Breast epithelium (tissue), 4 donors: Measurements from ENCODE around the gene ARL6IP4. TPM values are rescaled to one million over a fixed set of nuclear protein-coding genes. Genes with fewer than 3 reads are reported as not detected.

Source experiments
- DNase-seq, 2 donors: peaks; one replicate each; pipeline ENCODE4 v3.0.0-alpha.2; 2019; ENCODE audit warnings: low spot score in 2 of 2
- H3K27ac ChIP-seq, 2 donors: fragments of 200-600 bp; sonication (generic) in 1 of 2; one replicate each; pipeline ENCODE4 v1.5.1; 2016 to 2019; ENCODE audit warnings: mild to moderate bottlenecking in 1 of 2
- H3K27me3 ChIP-seq, 2 donors: fragments of 200-600 bp; sonication (generic) in 1 of 2; one replicate each; pipeline versions ENCODE4 v1.5.1 to v1.6.0; 2017 to 2019; ENCODE audit warnings: control low read depth in 1 of 2, mild to moderate bottlenecking in 1 of 2
- H3K36me3 ChIP-seq: fragments of 200-600 bp; one replicate; pipeline ENCODE4 v1.5.1; 2019
- H3K4me1 ChIP-seq, 2 donors: fragments of 200-600 bp; sonication (generic); one replicate each; pipeline ENCODE4 v1.5.1; 2016 to 2019; ENCODE audit warnings: control low read depth in 1 of 2
- H3K4me3 ChIP-seq, 3 donors: fragments of 200-600 bp; sonication (generic); 1 replicate in 2 of 3; 2 replicates in 1 of 3; pipeline ENCODE4 v1.5.1; 2016 to 2019; ENCODE audit warnings: mild to moderate bottlenecking in 3 of 3, moderate library complexity in 2 of 3
- H3K9me3 ChIP-seq, 2 donors: fragments of 200-600 bp; sonication (generic) in 1 of 2; one replicate each; pipeline ENCODE4 v1.5.1; 2016 to 2019; ENCODE audit warnings: control low read depth in 1 of 2
- CTCF ChIP-seq, 3 donors: fragments of 450-650 bp; IDR thresholded peaks; one replicate each; pipeline ENCODE4 v1.5.1; 2016 to 2017; ENCODE audit warnings: antibody characterized with exemption in 3 of 3, mild to moderate bottlenecking in 3 of 3, moderate library complexity in 3 of 3
- POLR2A ChIP-seq: fragments of 450-650 bp; IDR thresholded peaks from one replicate; pipeline ENCODE4 v1.6.1; 2016; ENCODE audit warnings: antibody characterized with exemption, mild to moderate bottlenecking, moderate library complexity
- POLR2AphosphoS5 ChIP-seq, 3 donors: sonication (generic); formaldehyde crosslinking; IDR thresholded peaks; one replicate each; pipeline ENCODE4 v1.6.1; 2017; ENCODE audit warnings: antibody characterized with exemption in 3 of 3
- intact Hi-C: fragments of 100-400 bp; cut with DNase I; formaldehyde crosslinking; loops from one replicate; pipeline ENCODE4 v1.15.1; 2023; ENCODE audit warnings: low total_unique reads
- total RNA-seq, 3 donors: library from RNA; depleted of rRNA; stranded (reverse); fragments of >200 nt; gene quantifications; one replicate each; pipeline ENCODE4 v1.1.0, GENCODE V29; 2016

The ARL6IP4 gene
- total RNA-seq, 3 donors from 2014 or later, result 196 to 279 (median 234) TPM

GRCh38 chr12:123028475-123028874 is 48.0 kb downstream of the ARL6IP4 start:
- H3K4me3 ChIP-seq, result no peak overlapping the region
- H3K27me3 ChIP-seq, result no peaks in the 10 kb centered on the region
- H3K27ac ChIP-seq, result no peak overlapping the region
- no peaks in the 10 kb centered on the region for H3K9me3 ChIP-seq
- H3K4me1 ChIP-seq, result no peaks in the 10 kb centered on the region
- TF ChIP-seq CTCF (IDR thresholded peaks at IDR 0.05) (no peak), POLR2A (no peak), POLR2AphosphoS5 (IDR thresholded peaks at IDR 0.05) (no peak)
- intact Hi-C loops, result loop anchor here (5.0 kb wide), 1 partner anchor 1851 kb away; no protein-coding TSS in a partner anchor
- H3K36me3 ChIP-seq, result no peaks in the 10 kb centered on the region
- DNase-seq, result no peak

GRCh38 chr12:123029550-123029949 is 49.1 kb downstream of the ARL6IP4 start:
- H3K27ac ChIP-seq, result no peak overlapping the region
- no peak for DNase-seq
- H3K36me3 ChIP-seq, result no peaks in the 10 kb centered on the region
- TF ChIP-seq POLR2AphosphoS5 (IDR thresholded peaks at IDR 0.05) (no peak), POLR2A (no peak), CTCF (IDR thresholded peaks at IDR 0.05) (no peak)
- no peaks in the 10 kb centered on the region for H3K9me3 ChIP-seq
- no peaks in the 10 kb centered on the region for H3K27me3 ChIP-seq
- intact Hi-C loops, result loop anchor here (5.0 kb wide), 1 partner anchor 1852 kb away; no protein-coding TSS in a partner anchor
- H3K4me1 ChIP-seq, result no peaks in the 10 kb centered on the region
- H3K4me3 ChIP-seq, result no peak overlapping the region

DNA sequence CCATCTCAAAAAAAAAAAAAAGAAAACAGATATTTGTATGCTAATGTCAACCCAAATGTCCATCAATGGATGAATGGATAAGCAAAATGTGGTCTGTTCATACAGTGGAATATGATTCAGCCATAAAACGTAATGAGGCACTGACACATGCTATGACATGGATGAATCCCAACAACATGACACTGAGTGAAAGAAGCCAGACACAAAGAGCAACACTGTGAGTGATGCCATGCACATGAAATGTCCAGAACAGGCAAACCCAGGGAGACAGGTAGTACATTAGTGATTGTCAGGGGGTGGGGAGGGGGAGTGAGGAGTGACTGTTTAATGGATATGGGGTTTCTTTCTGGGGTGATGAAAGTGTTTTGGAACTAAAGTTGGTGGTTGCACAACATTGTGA is 50.2 kb downstream of the ARL6IP4 start:
- Histone ChIP-seq H3K27ac (no peak overlapping the region), H3K36me3 (no peaks in the 10 kb centered on the region), H3K27me3 (no peaks in the 10 kb centered on the region), H3K9me3 (no peaks in the 10 kb centered on the region), H3K4me1 (no peaks in the 10 kb centered on the region), H3K4me3 (no peak overlapping the region)
- intact Hi-C loops, result no loop called here
- no peak for DNase-seq
- TF ChIP-seq POLR2AphosphoS5 (IDR thresholded peaks at IDR 0.05), result no peak
- TF ChIP-seq CTCF (IDR thresholded peaks at IDR 0.05), result no peak
- TF ChIP-seq POLR2A, result no peak

DNA sequence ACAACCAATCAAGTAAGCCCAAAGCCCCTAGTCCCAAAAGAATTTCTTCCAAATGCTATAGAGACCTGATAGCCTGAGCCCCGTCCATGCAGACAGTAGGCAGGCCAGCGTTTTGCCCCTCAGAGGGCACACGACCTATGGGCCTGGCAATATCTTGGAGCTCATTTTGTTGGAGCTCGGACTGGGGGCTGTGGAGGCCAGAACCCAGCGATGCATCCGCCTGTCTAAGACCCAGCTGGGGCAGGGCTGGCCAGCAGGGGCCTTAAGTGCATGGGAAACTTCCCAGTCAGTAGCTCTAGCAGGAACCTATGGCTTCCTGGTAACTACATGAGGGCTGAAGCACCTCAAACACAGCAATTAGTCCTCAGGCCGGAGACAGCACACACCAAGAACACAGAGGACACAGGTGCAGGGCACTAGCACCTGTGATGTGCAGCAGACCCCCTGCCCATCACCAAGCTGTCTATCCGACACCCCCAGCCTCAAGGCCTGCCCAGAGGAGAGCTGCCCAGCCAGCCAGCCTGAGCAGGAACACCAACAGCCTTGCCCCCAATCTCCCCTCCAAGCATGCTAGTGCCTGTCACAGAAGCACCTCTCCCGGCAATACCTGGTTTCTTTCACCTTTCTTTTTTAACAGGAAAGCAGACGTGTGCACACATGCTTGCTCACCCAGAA is 50.8 kb downstream of the ARL6IP4 start:
- H3K9me3 ChIP-seq, result no peaks in the 10 kb centered on the region
- H3K27me3 ChIP-seq, result no peaks in the 10 kb centered on the region
- DNase-seq, result no peak
- no peak overlapping the region for H3K27ac ChIP-seq
- TF ChIP-seq POLR2AphosphoS5 (IDR thresholded peaks at IDR 0.05) (no peak), POLR2A (no peak), CTCF (IDR thresholded peaks at IDR 0.05) (no peak)
- H3K4me3 ChIP-seq, result no peak overlapping the region
- H3K36me3 ChIP-seq, result no peaks in the 10 kb centered on the region
- no peaks in the 10 kb centered on the region for H3K4me1 ChIP-seq
- intact Hi-C loops, result no loop called here

Other genes with a start within 250 kb of the ARL6IP4 start
- 10 to 100 TPM in 2 of 3 donors, 1 to 10 TPM in 1; 3.2 to 34.0 (median 20.6) TPM for gene HCAR1, start 249.8 kb upstream of the ARL6IP4 start, total RNA-seq
- 10 to 100 TPM; 21.9 to 30.7 (median 28.2) TPM for gene DENR, start 227.9 kb upstream of the ARL6IP4 start, total RNA-seq
- gene CCDC62, start 206.1 kb upstream of the ARL6IP4 start, total RNA-seq, result 1 to 10 TPM in 1 of 3 donors, under 1 TPM in 2; 0.66 to 1.9 (median 0.73) TPM
- gene HIP1R, start 145.2 kb upstream of the ARL6IP4 start, total RNA-seq, result 10 to 100 TPM; 17.8 to 83.3 (median 49.5) TPM
- 10 to 100 TPM; 15.4 to 37.8 (median 34.4) TPM for gene VPS37B, start 84.6 kb upstream of the ARL6IP4 start, total RNA-seq
- gene ABCB9, start 14.2 kb upstream of the ARL6IP4 start, total RNA-seq, result 1 to 10 TPM in 2 of 3 donors, under 1 TPM in 1; 0.96 to 8.6 (median 6.2) TPM
- 10 to 100 TPM in 2 of 3 donors, 1 to 10 TPM in 1; 9.0 to 16.5 (median 12.1) TPM for gene OGFOD2, start 5.4 kb upstream of the ARL6IP4 start, total RNA-seq
- gene PITPNM2, start 170.4 kb downstream of the ARL6IP4 start, total RNA-seq, result 1 to 10 TPM; 2.3 to 7.5 (median 2.4) TPM